SK-N-SH treated with all-trans-retinoic acid at 6 μM for 48 hours (cell line): ENCODE results near the gene GOT1.

ENCODE experiments used
- BACH2 ChIP-seq: fragments of 250-450 bp; sonication (Bioruptor Pico); IDR thresholded peaks from 2 replicates; pipeline ENCODE4 v1.9.0; 2021; ENCODE audit warnings: mild to moderate bottlenecking, borderline replicate concordance
- PATZ1 ChIP-seq: fragments of 250-450 bp; sonication (Bioruptor Pico); IDR thresholded peaks from 2 replicates; pipeline ENCODE4 v1.8.0; 2020; ENCODE audit warnings: mild to moderate bottlenecking, moderate library complexity, borderline replicate concordance
- TOX ChIP-seq: fragments of 250-450 bp; sonication (Bioruptor Pico); IDR thresholded peaks from 2 replicates; pipeline ENCODE4 v1.8.0; 2021; ENCODE audit warnings: mild to moderate bottlenecking, moderate library complexity, borderline replicate concordance
- ZFP3 ChIP-seq: fragments of 250-450 bp; sonication (Bioruptor Pico); IDR thresholded peaks from 2 replicates; pipeline ENCODE4 v1.5.0; 2020; ENCODE audit warnings: mild to moderate bottlenecking, moderate library complexity
- ZFP30 ChIP-seq: fragments of 450-650 bp; formaldehyde crosslinking; IDR thresholded peaks from 2 replicates; pipeline ENCODE4 v1.5.0; 2022; ENCODE audit warnings: mild to moderate bottlenecking, moderate library complexity
- ZNF565 ChIP-seq: fragments of 450-650 bp; formaldehyde crosslinking; conservative IDR thresholded peaks from 2 replicates; pipeline ENCODE4 v1.5.0; 2020; ENCODE audit warnings: low read depth, mild to moderate bottlenecking, moderate library complexity
- ZNF8 ChIP-seq: fragments of 450-650 bp; formaldehyde crosslinking; IDR thresholded peaks from 2 replicates; pipeline ENCODE4 v1.5.0; 2020; ENCODE audit warnings: mild to moderate bottlenecking, moderate library complexity

DNA sequence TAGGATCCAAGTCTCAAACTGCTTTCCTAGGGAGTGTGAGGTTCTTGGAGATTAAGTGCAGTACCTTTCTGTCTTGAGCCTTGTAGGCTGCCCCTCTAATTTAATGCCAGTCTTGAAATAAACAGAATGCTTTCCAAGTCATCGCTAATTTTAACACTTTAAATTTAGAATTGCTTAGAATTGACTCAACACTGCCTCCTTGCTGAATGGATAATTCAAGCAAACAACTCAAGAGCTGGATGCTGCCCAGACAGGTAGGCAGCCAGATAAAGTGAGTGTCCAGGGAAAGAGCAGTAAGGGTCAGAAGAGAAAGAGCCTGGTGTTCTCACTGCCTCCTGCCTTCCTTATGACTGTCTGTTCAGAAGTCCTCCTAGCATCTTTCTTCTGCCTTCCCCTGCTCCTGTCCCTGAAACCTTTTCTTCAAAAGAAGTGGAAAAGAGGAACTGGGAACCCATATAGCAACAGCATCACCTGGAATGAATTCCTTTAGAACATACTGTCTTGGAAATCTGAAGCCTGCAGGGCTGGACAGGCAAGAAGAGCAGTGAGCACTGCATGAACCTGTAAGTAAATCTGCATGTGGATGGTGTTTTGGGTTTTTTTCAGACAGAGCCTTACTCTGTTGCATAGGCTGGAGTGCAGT is 3.1 kb upstream of the GOT1 start:
- no peak for TF ChIP-seq PATZ1 (CRISPR knock-in tag)
- no peak for TF ChIP-seq ZNF565 (CRISPR knock-in tag)
- no peak for TF ChIP-seq ZFP3 (CRISPR knock-in tag)
- no peak for TF ChIP-seq BACH2 (CRISPR knock-in tag)
- no peak for TF ChIP-seq ZFP30
- no peak for TF ChIP-seq TOX (CRISPR knock-in tag)
- TF ChIP-seq ZNF8: no peak
